Fibroblast of skin of right quadriceps (primary cell): Measurements from ENCODE around the gene PPP2R3B.
"Not testable (repeated sequence)": the region's sequence is repeated elsewhere in the genome, so short reads cannot be mapped to it uniquely, and the experiment has no call there.

Experiments used
- DNase-seq: peaks from one replicate; pipeline ENCODE4 v3.0.0-alpha.2; 2013

The PPP2R3B gene

DNA sequence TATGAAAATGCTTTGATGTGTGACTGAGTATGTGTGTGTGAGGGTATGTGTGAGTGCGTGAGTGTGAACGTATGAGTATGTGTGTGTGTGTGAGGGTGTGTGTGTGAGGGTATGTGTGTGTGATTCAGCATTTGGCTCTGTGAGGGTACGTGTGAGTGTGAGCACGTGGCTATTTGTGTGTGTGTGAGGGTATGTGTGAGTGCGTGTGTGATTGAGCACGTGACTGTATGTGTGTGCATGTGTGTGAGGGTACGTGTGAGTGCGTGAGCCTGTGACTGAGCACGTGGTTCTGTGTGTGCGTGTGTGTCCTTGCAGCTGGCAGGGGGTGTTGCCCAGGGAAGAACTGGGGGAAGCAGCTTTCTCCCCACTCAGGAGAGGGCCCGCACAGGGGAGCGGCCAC is 16.1 kb upstream of the PPP2R3B start:
- DNase-seq: no peak

GRCh38 chrX:400258-400657 is 13.6 kb upstream of the PPP2R3B start:
- DNase-seq: no peak

DNA sequence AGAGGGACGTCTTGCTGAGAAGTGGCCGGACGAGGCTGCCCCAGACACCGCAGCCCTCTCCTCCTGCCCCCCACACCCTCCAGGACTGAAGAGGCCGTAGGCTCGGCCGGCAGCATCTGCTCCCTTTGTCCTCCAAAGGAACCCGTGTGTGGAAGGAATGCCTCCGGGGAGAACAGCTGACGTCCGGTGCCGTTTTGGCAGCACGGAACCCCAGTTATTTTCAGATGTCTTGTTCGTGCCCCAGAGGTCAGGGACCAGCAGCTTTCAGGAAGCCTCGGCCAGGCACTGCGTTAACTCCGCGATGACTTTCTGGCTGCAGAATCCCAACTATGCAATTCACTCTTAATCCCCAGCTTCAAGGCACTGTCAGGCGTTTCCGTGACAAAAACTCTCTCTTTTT is 10.9 kb upstream of the PPP2R3B start:
- peak; percentile 43 for DNase-seq

- DNase-seq: no peak
Observed at GRCh38 chrX:394830-395229, 8.1 kb upstream of the PPP2R3B start.

GRCh38 chrX:392575-392846 is 5.8 kb upstream of the PPP2R3B start:
- no peak for DNase-seq

DNA sequence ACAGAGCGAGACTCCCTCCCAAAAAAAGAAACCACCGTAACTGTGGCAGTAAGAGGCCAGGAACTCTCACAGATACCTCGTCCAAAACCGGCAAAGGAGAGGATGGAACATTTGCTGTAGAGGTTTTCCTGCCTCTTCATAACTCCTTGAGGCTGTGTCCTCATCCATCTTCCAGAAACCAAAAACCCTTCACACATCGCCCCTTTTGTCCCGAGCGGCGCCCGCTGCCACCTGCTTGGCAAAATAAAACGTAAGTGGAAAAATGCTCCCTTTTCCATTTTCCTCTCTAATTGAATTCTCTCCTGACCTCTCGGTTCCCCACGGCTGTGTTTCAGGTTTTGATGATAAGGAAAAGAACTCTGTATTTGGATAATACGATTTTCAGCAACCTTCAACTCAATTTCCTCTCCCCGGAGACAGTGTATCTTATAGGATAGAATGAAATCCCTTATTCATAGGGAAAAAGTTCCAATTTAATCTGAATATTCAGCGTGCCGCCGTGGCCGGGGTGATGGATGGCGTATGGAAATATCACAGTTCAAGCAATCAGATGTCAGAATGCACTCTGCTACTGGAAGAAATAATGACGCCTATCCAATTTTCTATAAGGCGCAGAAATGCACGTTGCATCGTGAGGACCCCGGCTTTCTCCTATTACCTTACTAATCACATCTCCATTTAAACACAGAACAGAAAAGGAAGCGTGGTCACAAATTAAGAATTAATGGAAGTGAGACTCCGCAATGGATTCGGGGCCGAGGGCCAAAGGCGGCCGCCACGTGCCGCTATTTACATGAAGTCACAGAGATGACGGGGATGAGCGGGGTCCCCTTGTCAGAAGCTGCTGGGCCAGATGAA is 5.2 kb upstream of the PPP2R3B start:
- no peak for DNase-seq

DNA sequence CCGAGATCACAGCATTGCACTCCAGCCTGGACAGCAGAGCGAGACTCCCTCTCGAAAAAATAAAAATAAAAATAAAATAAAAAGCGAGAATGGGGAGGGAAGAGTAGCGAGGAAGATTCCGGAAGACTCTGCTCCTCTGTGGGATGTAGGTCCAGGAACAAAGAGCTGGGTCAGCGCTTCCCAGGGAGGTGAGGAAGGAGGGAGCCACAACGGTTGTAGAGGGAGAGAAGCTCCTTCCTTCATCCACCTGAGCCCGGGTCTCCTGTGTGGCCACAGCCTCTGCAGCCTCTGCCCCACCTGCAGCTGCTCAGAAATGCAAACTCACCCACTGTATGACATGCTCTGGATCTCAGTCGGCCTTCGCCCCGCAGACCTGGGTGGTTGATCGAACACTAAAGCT is 3.8 kb upstream of the PPP2R3B start:
- no peak for DNase-seq

DNA sequence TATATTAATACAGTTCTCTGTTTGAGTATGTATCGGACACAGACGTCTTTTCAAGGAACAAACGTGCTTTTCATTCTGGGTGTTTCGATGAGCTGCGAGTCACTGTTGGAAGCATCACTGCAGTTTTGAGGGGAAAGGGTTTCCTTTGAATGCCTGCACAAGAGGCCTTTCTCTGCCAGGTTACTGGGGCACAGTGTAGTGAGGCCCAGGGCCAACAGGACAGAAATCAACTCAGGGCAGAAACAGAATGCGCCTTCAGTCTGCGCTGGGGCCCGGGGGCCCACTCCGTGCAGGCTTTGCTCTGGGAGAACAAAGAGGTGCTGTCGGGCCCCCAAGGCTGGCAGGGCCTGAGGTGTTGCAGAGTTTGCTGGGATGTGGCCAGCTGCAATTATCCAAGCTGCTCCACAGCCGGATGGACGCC is 2.3 kb upstream of the PPP2R3B start:
- no peak for DNase-seq

GRCh38 chrX:387729-388128 is 1.0 kb upstream of the PPP2R3B start:
- no peak for DNase-seq

DNA sequence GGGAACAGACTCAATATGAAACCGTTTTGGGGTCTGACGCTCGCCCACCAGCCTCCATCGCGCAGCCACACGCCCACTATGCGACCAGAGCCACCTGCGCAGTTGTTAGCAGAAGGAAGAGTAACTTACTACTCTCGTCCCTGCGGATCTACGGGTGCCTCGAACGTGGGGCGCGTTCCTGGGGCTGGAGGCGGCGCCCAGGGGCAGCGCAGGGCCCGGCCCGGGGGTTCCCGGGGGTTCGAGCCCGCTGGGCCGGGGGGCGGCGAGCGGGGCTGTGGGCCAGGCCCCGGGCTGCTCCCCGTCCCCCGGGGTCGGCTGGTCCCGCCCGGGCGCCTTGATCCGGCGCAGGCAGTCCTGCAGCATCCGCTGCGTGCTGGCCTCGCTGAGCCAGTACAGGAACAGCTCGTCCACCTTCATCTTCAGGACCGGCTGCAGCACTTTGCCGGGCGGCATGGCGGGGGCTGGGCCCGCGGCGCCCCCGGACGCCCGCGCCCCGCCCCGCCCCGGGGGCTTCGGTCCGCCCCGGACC is 404 bp downstream of the PPP2R3B start:
- no peak for DNase-seq

- DNase-seq: not testable (repeated sequence)
Observed at GRCh38 chrX:385736-386135, 971 bp downstream of the PPP2R3B start.

DNA sequence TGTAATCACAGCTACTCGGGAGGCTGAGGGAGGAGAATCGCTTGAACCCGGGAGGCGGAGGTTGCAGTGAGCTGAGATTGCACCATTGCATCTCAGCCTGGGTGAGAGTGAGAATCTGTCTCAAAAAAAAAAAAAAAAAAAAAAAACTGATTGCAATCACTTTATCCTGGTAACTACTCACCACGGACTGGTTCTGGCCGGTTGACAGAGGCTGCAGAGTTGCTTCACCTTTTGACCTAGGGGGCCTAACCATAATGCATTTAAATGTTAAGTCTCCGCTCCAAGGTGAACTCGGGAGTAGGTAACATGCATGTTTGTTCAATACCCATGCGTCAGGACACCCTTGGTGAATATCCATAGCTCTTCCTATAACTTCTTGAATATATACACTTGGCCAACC is 1.8 kb downstream of the PPP2R3B start:
- no peak for DNase-seq

- DNase-seq: no peak
Observed at GRCh38 chrX:378443-378842, 8.3 kb downstream of the PPP2R3B start.

DNA sequence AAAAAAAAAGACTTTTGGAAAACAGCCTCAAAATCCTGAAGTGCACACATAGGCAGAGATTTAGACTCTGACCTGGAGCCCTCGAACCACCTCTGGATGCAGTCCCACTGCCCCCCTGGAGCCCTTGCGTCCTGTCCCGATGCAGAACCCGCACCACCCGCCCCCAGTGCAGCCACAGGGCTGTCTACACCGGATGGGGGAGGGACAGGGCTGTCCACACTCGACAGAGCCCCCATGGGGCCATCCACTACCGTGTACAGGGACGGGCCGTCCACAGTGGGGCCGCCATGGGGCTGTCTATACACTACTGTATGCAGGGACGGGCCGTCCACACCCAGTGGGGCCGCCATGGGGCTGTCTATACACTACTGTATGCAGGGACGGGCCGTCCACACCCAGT is 10.5 kb downstream of the PPP2R3B start:
- not testable (repeated sequence) for DNase-seq

DNA sequence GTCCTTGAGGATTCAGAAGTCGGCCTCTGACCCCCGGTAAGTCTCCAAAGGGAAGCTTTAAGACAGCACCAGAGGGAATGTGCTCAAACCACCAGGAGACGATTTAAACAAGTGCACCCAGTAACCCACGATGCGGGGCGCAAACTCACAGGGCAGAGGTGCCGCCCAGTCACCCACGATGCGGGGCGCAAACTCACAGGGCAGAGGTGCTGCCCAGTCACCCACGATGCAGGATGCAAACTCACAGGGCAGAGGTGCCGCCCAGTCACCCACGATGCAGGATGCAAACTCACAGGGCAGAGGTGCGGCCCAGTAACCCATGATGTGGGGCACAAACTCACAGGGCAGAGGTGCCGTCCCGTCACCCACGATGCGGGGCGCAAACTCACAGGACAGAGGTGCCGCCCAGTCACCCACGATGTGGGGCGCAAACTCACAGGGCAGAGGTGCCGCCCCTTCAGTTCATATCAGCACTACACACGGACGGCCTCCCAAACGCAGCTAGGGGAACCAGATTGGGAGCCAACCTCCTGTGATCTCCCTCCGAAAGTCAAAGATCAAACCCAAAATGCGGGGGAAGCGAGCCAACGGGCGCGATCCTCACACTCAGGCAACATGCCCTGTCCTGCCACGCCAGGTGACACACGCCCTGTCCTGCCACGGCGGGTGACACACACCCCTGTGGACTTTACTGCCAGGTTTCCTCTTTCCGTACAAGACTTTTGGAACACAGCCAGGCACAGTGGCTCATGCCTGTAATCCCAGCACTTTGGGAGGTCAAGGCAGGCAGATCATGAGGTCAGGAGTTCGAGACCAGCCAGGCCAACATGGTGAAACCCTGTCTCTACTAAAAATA is 11.3 kb downstream of the PPP2R3B start:
- DNase-seq: no peak

- no peak for DNase-seq
Observed at GRCh38 chrX:374596-374995, 12.1 kb downstream of the PPP2R3B start.

DNA sequence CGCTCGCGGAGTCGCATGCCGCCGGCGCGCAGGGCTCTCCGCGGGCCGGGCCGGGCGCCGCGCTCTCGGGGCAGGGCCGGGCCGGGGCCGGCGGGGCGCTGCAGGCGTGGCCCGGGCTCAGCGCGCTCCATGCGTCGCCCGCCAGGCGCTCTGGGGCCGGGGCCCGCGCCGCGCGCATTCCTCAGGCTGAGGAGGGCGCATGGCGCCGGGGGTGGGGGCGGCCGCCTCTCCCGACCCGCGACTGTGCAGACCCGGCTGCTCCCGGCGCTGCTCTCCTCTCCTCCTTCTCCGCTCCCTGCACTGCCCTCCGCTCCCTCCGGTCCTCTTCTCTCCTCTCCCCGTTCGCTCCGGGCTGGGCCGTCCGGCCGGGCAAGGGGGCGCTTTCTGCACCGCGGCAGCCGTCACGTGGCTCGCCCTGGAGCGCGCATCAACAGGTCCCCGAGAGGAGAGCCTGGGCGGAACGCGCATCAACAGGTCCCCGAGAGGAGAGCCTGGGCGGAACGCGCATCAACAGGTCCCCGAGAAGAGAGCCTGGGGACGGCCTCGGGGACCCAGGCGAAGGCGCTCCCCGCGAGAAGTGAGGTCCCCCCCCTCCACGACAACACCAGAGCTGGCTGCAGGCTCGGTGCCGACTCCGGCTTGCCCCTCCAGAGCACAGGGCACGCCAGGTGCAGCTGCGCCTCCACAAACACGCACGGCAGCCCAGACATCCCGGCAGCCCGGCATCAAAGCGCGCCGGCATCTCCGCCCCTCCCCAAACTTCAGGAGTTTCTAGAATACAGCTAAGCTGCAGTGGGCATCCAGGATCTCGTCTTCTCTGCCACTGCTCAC is 12.9 kb downstream of the PPP2R3B start:
- DNase-seq: peak; percentile 51

DNA sequence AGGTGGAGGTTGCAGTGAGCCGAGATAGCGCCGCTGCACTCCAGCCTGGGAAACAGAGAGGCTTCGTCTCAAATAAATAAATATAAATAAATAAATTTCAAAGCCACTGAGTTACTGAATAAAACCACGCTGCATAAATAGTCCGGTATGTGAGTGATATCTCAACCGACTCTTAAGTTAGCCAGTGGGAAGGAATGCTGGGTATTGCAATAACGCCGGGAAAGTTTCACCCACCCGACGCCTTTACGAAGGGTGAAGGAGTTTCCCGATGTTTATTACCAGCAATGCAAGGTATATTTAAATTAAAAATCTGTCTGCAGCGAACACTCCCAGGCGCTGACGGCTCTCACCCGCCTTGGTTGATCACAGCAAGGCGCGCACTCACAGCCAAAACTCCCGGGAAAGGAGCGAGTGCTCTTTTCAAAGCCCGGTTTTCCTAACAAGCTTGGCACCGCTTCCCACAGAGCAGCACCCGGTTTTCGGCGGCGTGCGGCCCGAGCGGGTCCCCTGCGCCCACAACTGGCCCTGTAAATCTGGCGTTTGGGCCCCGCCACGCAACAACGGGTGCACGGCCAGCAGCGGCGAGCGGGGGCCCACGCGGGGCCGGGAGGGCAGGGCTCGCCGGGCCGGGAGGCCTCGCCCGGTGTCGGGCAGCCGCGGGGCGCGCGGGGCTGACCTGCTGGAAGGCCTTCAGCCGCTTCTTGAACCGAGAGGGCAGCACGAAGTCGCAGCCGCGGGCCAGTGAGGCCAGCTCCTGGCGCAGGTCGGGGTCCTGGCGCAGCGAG is 13.7 kb downstream of the PPP2R3B start:
- DNase-seq: peak; percentile 45

- no peak for DNase-seq
Observed at GRCh38 chrX:371907-372306, 14.8 kb downstream of the PPP2R3B start.

DNA sequence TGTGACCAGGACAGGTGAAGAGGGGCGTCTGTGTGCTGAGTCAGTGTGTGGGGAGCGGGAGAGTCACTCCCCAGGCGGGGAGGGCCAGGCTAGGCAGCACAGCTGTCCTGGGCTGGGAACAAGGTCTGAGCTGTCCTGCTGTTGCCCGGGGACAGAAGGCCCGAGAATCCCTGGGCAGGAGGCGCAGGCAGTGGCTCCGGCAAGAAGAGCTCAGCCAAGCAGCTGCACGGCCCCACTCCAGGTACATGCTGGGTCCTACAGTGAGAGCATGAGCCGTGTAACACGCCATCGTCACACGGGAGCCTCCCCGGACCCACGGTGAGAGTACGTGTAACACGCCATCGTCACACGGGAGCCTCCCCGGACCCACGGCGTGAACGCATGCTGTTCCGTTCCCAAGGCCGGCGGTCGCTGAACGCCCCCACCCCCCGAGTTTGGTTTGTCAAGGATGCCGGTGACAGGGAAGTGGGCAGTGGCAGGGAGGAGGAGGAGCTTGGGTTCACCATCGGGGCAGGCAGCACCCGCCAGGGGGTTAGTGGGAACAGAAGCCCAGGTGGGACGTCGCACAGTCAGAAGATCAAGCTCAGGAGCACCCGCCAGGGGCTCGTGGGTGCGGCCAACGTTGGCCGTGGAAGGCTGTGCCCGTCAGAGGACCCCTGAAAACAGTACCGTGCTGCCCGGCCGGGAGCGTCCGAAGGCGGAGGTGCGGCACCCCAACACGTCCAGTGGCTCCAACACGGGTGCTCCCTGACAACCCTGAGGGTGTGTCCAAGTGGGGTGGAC is 15.6 kb downstream of the PPP2R3B start:
- DNase-seq: no peak

- no peak for DNase-seq
Observed at GRCh38 chrX:370244-370962, 16.3 kb downstream of the PPP2R3B start.
